ENCODE results near the gene ROR2. TPM values are rescaled to one million over a fixed set of nuclear protein-coding genes. Genes with fewer than 3 reads are reported as not detected.

Gene ROR2
- total and polyA plus RNA-seq, 2 donors (not counting 3 experiments of a cell fraction or from before 2014, with no cell fraction given) = not detected

GRCh38 chr9:91558879-91559278 is 391.1 kb downstream of the ROR2 start:
- DNase-seq (ENCODE audit: low read depth, low spot score) (no peak), FAIRE-seq (no peak)
- Histone ChIP-seq H3K4me1 (ENCODE audit: control insufficient read depth, extremely low read depth, insufficient read depth, low read length) (no peaks in the 10 kb centered on the region), H3K9me1 (replicated peaks; ENCODE audit: control insufficient read depth, extremely low read depth, insufficient read depth, low read length) (no peaks in the 10 kb centered on the region), H3K36me3 (ENCODE audit: control insufficient read depth in 2 of 2, extremely low read depth in 1 of 2, insufficient read depth in 2 of 2, low read length in 2 of 2) (no peaks in the 10 kb centered on the region), H3K9ac (replicated peaks; ENCODE audit: extremely low read depth, insufficient read depth, low read length) (no peak overlapping the region), H3K9me3 (replicated peaks; ENCODE audit: control insufficient read depth, insufficient read depth, low read length) (no peaks in the 10 kb centered on the region), H4K20me1 (replicated peaks; ENCODE audit: control insufficient read depth, extremely low read depth, insufficient read depth, low read length) (no peaks in the 10 kb centered on the region), H3K4me3 (replicated peaks in 1 of 3; ENCODE audit: insufficient read depth in 1 of 3, low read depth in 1 of 3, low read length in 3 of 3) (no peak overlapping the region), H3K4me2 (ENCODE audit: insufficient read depth, low read length) (no peak overlapping the region), H3K27me3 (ENCODE audit: control insufficient read depth in 2 of 2, insufficient read depth in 2 of 2, low read length in 2 of 2) (no peaks in the 10 kb centered on the region), H2AFZ (ENCODE audit: low read depth, low read length) (no peak overlapping the region), H3K27ac (ENCODE audit: insufficient read depth, low read depth, low read length) (no peak overlapping the region), H3K79me2 (ENCODE audit: control insufficient read depth, insufficient read depth, low read length) (no peaks in the 10 kb centered on the region)
- ChIA-PET CTCF (no interaction called here), POLR2A (no interaction called here)
- intact Hi-C loops (cut with micrococcal nuclease) (no loop called here), dilution Hi-C loops (cut with MboI; ENCODE audit: extremely low pct_ligation_motif_present, low sequenced_read_pairs) (no loop called here)
- no TSS peak for BruUV-seq (replicated peaks)
- TF ChIP-seq FOS (IDR thresholded peaks at IDR 0.05; ENCODE audit: borderline replicate concordance, insufficient read depth, low read length) (no peak), EZH2 (IDR thresholded peaks at IDR 0.05; ENCODE audit: borderline replicate concordance, low read depth, low read length, severe bottlenecking) (no peak), GATA2 (IDR thresholded peaks at IDR 0.05; ENCODE audit: insufficient read depth, insufficient read length, low read depth, low read length) (no peak)

GRCh38 chr9:91558395-91558794 is 391.6 kb downstream of the ROR2 start:
- H3K4me1 ChIP-seq (ENCODE audit: control insufficient read depth, extremely low read depth, insufficient read depth, low read length) = no peaks in the 10 kb centered on the region
- FAIRE-seq = no peak
- H3K27me3 ChIP-seq (ENCODE audit: control insufficient read depth in 2 of 2, insufficient read depth in 2 of 2, low read length in 2 of 2) = no peaks in the 10 kb centered on the region
- TF ChIP-seq POLR2A (IDR thresholded peaks at IDR 0.05; ENCODE audit: low read depth, low read length) (no peak), CTCF (IDR thresholded peaks at IDR 0.05; ENCODE audit: extremely low read depth in 1 of 2, insufficient read depth in 1 of 2, low read depth in 1 of 2, low read length in 2 of 2) (no peak), MYC (IDR thresholded peaks at IDR 0.05; ENCODE audit: low read depth, low read length) (no peak), EZH2 (IDR thresholded peaks at IDR 0.05; ENCODE audit: borderline replicate concordance, low read depth, low read length, severe bottlenecking) (no peak), FOS (IDR thresholded peaks at IDR 0.05; ENCODE audit: borderline replicate concordance, insufficient read depth, low read length) (no peak), GATA2 (IDR thresholded peaks at IDR 0.05; ENCODE audit: insufficient read depth, insufficient read length, low read depth, low read length) (no peak), POLR2AphosphoS5 (IDR thresholded peaks at IDR 0.05; ENCODE audit: insufficient read depth, low read depth, low read length) (no peak), JUN (IDR thresholded peaks at IDR 0.05; ENCODE audit: borderline replicate concordance, insufficient read depth, insufficient read length, low read depth) (no peak), MAX (IDR thresholded peaks at IDR 0.05; ENCODE audit: insufficient read depth, insufficient read length) (no peak)
- no peaks in the 10 kb centered on the region for H3K36me3 ChIP-seq (ENCODE audit: control insufficient read depth in 2 of 2, extremely low read depth in 1 of 2, insufficient read depth in 2 of 2, low read length in 2 of 2)
- DNase-seq (ENCODE audit: low read depth, low spot score) = no peak
- BruUV-seq (replicated peaks) = no TSS peak
- no peaks in the 10 kb centered on the region for H3K79me2 ChIP-seq (ENCODE audit: control insufficient read depth, insufficient read depth, low read length)
- H3K4me3 ChIP-seq (replicated peaks in 1 of 3; ENCODE audit: insufficient read depth in 1 of 3, low read depth in 1 of 3, low read length in 3 of 3) = no peak overlapping the region
- ChIA-PET POLR2A (no interaction called here), CTCF (no interaction called here)
- H4K20me1 ChIP-seq (replicated peaks; ENCODE audit: control insufficient read depth, extremely low read depth, insufficient read depth, low read length) = no peaks in the 10 kb centered on the region
- no peaks in the 10 kb centered on the region for H3K9me3 ChIP-seq (replicated peaks; ENCODE audit: control insufficient read depth, insufficient read depth, low read length)
- intact Hi-C loops (cut with micrococcal nuclease) (no loop called here), dilution Hi-C loops (cut with MboI; ENCODE audit: extremely low pct_ligation_motif_present, low sequenced_read_pairs) (no loop called here)
- no peaks in the 10 kb centered on the region for H3K9me1 ChIP-seq (replicated peaks; ENCODE audit: control insufficient read depth, extremely low read depth, insufficient read depth, low read length)
- no peak overlapping the region for H3K9ac ChIP-seq (replicated peaks; ENCODE audit: extremely low read depth, insufficient read depth, low read length)
- no peak overlapping the region for H3K4me2 ChIP-seq (ENCODE audit: insufficient read depth, low read length)
- H2AFZ ChIP-seq (ENCODE audit: low read depth, low read length) = no peak overlapping the region
- H3K27ac ChIP-seq (ENCODE audit: insufficient read depth, low read depth, low read length) = no peak overlapping the region

All from endothelial cell of umbilical vein (primary cell).